K562 (cell line): ENCODE measurements around the gene ROBO1. TPM values are rescaled to one million over a fixed set of nuclear protein-coding genes. Genes with fewer than 3 reads are reported as not detected.

Experiments
- ATAC-seq: fragments of 200-7000 bp; cut with Tn5 transposase; 3 replicates; pipeline ENCODE4 v1.9.1; 2020; ENCODE audit warnings: moderate library complexity
- BruUV-seq: library from RNA; stranded (reverse); fragments of 400-500 nt; replicated peaks from 2 replicates; lab custom pipeline; 2021; lab: Mats Ljungman, UMichigan
- CTCF ChIA-PET: fragments of 300-600 bp; formaldehyde crosslinking; extraction: SDS; loops from one replicate; lab custom pipeline; 2021; ENCODE audit warnings: low intra/inter-chr PET ratio; lab: Yijun Ruan, JAX
- POLR2A ChIA-PET: fragments of 300-600, 350-650 bp; sonication (Branson Sonifier 250); formaldehyde crosslinking; extraction: SDS; loops from one replicate; lab custom pipeline; 2021; ENCODE audit warnings: antibody characterized with exemption, inconsistent platforms; lab: Yijun Ruan, JAX
- DNase-seq, 4 experiments: peaks; one replicate each; pipeline versions ENCODE4 v3.0.0 to v3.0.0-alpha.2; 2011 to 2018; ENCODE audit warnings: low spot score in 3 of 4, mixed read lengths in 3 of 4; ENCODE audit errors: extremely low read depth in 1 of 4
- FAIRE-seq: peaks from 2 replicates; lab custom pipeline; 2011; peaks lifted over from hg19 to GRCh38; lab: Jason Lieb, UNC
- H2AFZ ChIP-seq: 2 replicates; pipeline ENCODE4 v1.6.0; 2011; ENCODE audit warnings: low read depth, low read length, control low read depth, inconsistent platforms
- H3K27ac ChIP-seq: fragments of 200-600 bp; 3 replicates; pipeline ENCODE4 v1.8.0; 2011; ENCODE audit warnings: low read depth, mild to moderate bottlenecking, control low read depth, inconsistent platforms, low read length, moderate library complexity, mixed read lengths; ENCODE audit errors: extremely low read depth
- H3K27me3 ChIP-seq, 2 experiments: fragments of 300-600 bp in 1 of 2; 2 replicates in 1 of 2; 3 replicates in 1 of 2; pipeline versions ENCODE4 v1.6.0 to v1.8.0; 2011; ENCODE audit warnings: inconsistent platforms in 2 of 2, low read length in 2 of 2, mild to moderate bottlenecking in 1 of 2, mixed read lengths in 1 of 2, moderate library complexity in 1 of 2; ENCODE audit not compliant: control insufficient read depth in 2 of 2, insufficient read depth in 2 of 2
- H3K36me3 ChIP-seq: fragments of 300-600 bp; 3 replicates; pipeline ENCODE4 v1.8.0; 2011; ENCODE audit warnings: mild to moderate bottlenecking, low read length, inconsistent platforms; ENCODE audit not compliant: control insufficient read depth, insufficient read depth
- H3K4me1 ChIP-seq, 2 experiments: fragments of 200-600 bp in 1 of 2; replicated peaks in 1 of 2; 2 replicates in 1 of 2; 3 replicates in 1 of 2; pipeline versions ENCODE4 v1.5.1 to v1.8.0; 2011; ENCODE audit warnings: inconsistent platforms in 2 of 2, low read length in 2 of 2, mild to moderate bottlenecking in 1 of 2, mixed read lengths in 1 of 2, moderate library complexity in 1 of 2; ENCODE audit not compliant: control insufficient read depth in 2 of 2, insufficient read depth in 2 of 2
- H3K4me2 ChIP-seq: 2 replicates; pipeline ENCODE4 v1.6.1; 2011; ENCODE audit warnings: low read length, control low read depth, inconsistent platforms, mixed read lengths; ENCODE audit not compliant: insufficient read depth
- H3K4me3 ChIP-seq: fragments of 200-600 bp; sonication (generic), shearing (Covaris generic); 2 replicates; pipeline ENCODE4 v1.5.1; 2016; ENCODE audit warnings: control low read depth, inconsistent platforms
- H3K79me2 ChIP-seq: fragments of 200-600 bp; 3 replicates; pipeline ENCODE4 v1.8.0; 2011; ENCODE audit warnings: low read length, inconsistent platforms; ENCODE audit not compliant: control insufficient read depth, insufficient read depth
- H3K9ac ChIP-seq, 2 experiments: 2 replicates each; pipeline versions ENCODE4 v1.6.0 to v1.6.1; 2011; ENCODE audit warnings: low read depth in 2 of 2, low read length in 2 of 2, control low read depth in 1 of 2, inconsistent platforms in 1 of 2, mild to moderate bottlenecking in 1 of 2, mixed read lengths in 1 of 2; ENCODE audit not compliant: insufficient read depth in 1 of 2
- H3K9me1 ChIP-seq: one replicate; pipeline ENCODE4 v1.6.0; 2011; ENCODE audit warnings: inconsistent platforms, mild to moderate bottlenecking, low read length, moderate library complexity; ENCODE audit not compliant: control insufficient read depth, insufficient read depth
- H3K9me3 ChIP-seq: replicated peaks from 2 replicates; pipeline ENCODE4 v1.5.1; 2011; ENCODE audit warnings: low read depth, low read length, inconsistent platforms; ENCODE audit not compliant: control insufficient read depth, insufficient read depth
- H4K20me1 ChIP-seq: replicated peaks from 2 replicates; pipeline ENCODE4 v1.6.1; 2011; ENCODE audit warnings: low read length, inconsistent platforms, mixed read lengths; ENCODE audit not compliant: control insufficient read depth, insufficient read depth
- CREB1 ChIP-seq, 2 experiments: sonication (generic) in 1 of 2; formaldehyde crosslinking in 1 of 2; IDR thresholded peaks; 2 replicates each; pipeline versions ENCODE4 v1.6.1 to v1.8.0; 2012 to 2022; ENCODE audit warnings: inconsistent platforms in 1 of 2, mild to moderate bottlenecking in 1 of 2, missing genetic modification reagents in 1 of 2, moderate library complexity in 1 of 2
- CREB3L1 ChIP-seq: fragments of 450-650 bp; IDR thresholded peaks from 2 replicates; pipeline ENCODE4 v1.6.1; 2014; ENCODE audit warnings: low read depth, mild to moderate bottlenecking, moderate library complexity, borderline replicate concordance
- FOXA3 ChIP-seq, 2 experiments: fragments of 450-650 bp in 1 of 2; sonication (generic) in 1 of 2; formaldehyde crosslinking; IDR thresholded peaks in 1 of 2; conservative IDR thresholded peaks in 1 of 2; 2 replicates each; pipeline versions ENCODE4 v1.4.0 to v1.8.0; 2020 to 2022; ENCODE audit warnings: mild to moderate bottlenecking in 2 of 2, missing genetic modification reagents in 1 of 2
- HBP1 ChIP-seq: fragments of 450-650 bp; formaldehyde crosslinking; IDR thresholded peaks from 2 replicates; pipeline ENCODE4 v1.4.0; 2022; ENCODE audit warnings: missing genetic modification characterization
- HDAC2 ChIP-seq: fragments of 450-650 bp; IDR thresholded peaks from 2 replicates; pipeline ENCODE4 v1.6.1; 2016; ENCODE audit warnings: mild to moderate bottlenecking
- HSF4 ChIP-seq: fragments of 250-450 bp; sonication (Bioruptor Pico); IDR thresholded peaks from 2 replicates; pipeline ENCODE4 v2.1.2; 2022; ENCODE audit warnings: mild to moderate bottlenecking, moderate library complexity, borderline replicate concordance
- NFE2 ChIP-seq: IDR thresholded peaks from 2 replicates; pipeline ENCODE4 v1.6.1; 2014; ENCODE audit warnings: antibody characterized with exemption, low read depth
- PML ChIP-seq: IDR thresholded peaks from 2 replicates; pipeline ENCODE4 v1.6.1; 2012; ENCODE audit warnings: low read length, inconsistent platforms
- POLR2AphosphoS2 ChIP-seq: IDR thresholded peaks from 2 replicates; pipeline ENCODE4 v1.6.1; 2012; ENCODE audit warnings: low read length, improper control_type of control experiment
- RFX7 ChIP-seq: fragments of 250-450 bp; sonication (Bioruptor Pico); IDR thresholded peaks from 2 replicates; pipeline ENCODE4 v1.5.1; 2021; ENCODE audit warnings: mild to moderate bottlenecking
- SNAPC5 ChIP-seq: fragments of 250-450 bp; sonication (Bioruptor Pico); IDR thresholded peaks from 2 replicates; pipeline ENCODE4 v1.8.0; 2021; ENCODE audit warnings: moderate library complexity, mild to moderate bottlenecking, inconsistent platforms
- WHSC1 ChIP-seq: IDR thresholded peaks from one replicate; pipeline ENCODE4 v1.6.1; 2012; ENCODE audit warnings: low read length, control low read depth, inconsistent platforms
- ZKSCAN1 ChIP-seq: fragments of 150-350 bp; IDR thresholded peaks from 2 replicates; pipeline ENCODE4 v1.6.1; 2016; ENCODE audit warnings: low read depth, low read length
- ZNF444 ChIP-seq: fragments of 250-450 bp; sonication (Bioruptor Pico); IDR thresholded peaks from 2 replicates; pipeline ENCODE4 v1.4.0; 2020; ENCODE audit warnings: mild to moderate bottlenecking, moderate library complexity
- WGBS: fragments of 100-300 bp; shearing (Covaris generic); methylation state at CpG from one replicate; pipeline ENCODE4 v1.1.6; 2016; ENCODE audit warnings: low coverage, mixed read lengths; ENCODE audit not compliant: insufficient coverage; ENCODE audit errors: missing lambda C conversion rate; 5-methylcytosine and 5-hydroxymethylcytosine counted together
- in situ Hi-C: fragments of 300-500 bp; cut with MboI; formaldehyde crosslinking; loops from 4 replicates; pipeline ENCODE4 v1.15.0; 2018; ENCODE audit warnings: inconsistent platforms, mixed read lengths
- intact Hi-C: fragments of 100-400 bp; cut with micrococcal nuclease; formaldehyde crosslinking; loops from 2 replicates; pipeline ENCODE4 v1.14.2; 2022
- polyA plus RNA-seq, 8 experiments: library from polyadenylated mRNA; depleted of rRNA in 4 of 8; stranded (reverse) in 5 of 8; unstranded in 3 of 8; fragments of >200 nt; fragmentation: Nextera tagmentation in 2 of 8; fragmentation: Illumina TruSeq in 1 of 8; extraction: Ambion mirVana in 2 of 8; extraction: Trizol in 1 of 8; gene quantifications; 2 replicates each; pipeline versions ENCODE4 v1.2.1 to v1.2.3, GENCODE V29; 2011 to 2014; ENCODE audit warnings: inconsistent platforms in 1 of 8, missing spikeins in 1 of 8
- total RNA-seq, 7 experiments: library from RNA; depleted of rRNA in 6 of 7; stranded (reverse); fragments of >200 nt in 6 of 7; fragmentation: Illumina TruSeq in 2 of 7; extraction: Trizol in 2 of 7; gene quantifications; 2 replicates each; pipeline versions ENCODE4 v1.2.1 to v1.2.3, GENCODE V29; 2011 to 2021; ENCODE audit warnings: low replicate concordance in 1 of 7

ROBO1 gene
- total and polyA plus RNA-seq, 9 of the 15 experiments (the other 6 are each of a cell fraction or from before 2014, with no cell fraction given), result 0.01 to 0.53 (median 0.17) TPM; not detected in 5

GRCh38 chr3:79341961-79342360 lies 425.8 kb downstream of the ROBO1 start:
- CTCF ChIA-PET, result no interaction called here

GRCh38 chr3:79339846-79340245 lies 428.0 kb downstream of the ROBO1 start:
- Histone ChIP-seq H3K4me3 (no peak overlapping the region), H4K20me1 (no peaks in the 10 kb centered on the region), H3K27me3 (no peaks in the 10 kb centered on the region), H3K4me1 (no peaks in the 10 kb centered on the region), H3K27ac (no peak overlapping the region), H3K4me2 (no peak overlapping the region), H3K79me2 (no peaks in the 10 kb centered on the region), H3K9me3 (no peaks in the 10 kb centered on the region), H3K9me1 (no peaks in the 10 kb centered on the region), H3K36me3 (no peaks in the 10 kb centered on the region), H2AFZ (no peak overlapping the region), H3K9ac (no peak overlapping the region)
- ChIA-PET CTCF (no interaction called here), POLR2A (no interaction called here)
- in situ Hi-C loops, result no loop called here
- ATAC-seq (no peak), DNase-seq (no peak), FAIRE-seq (no peak)
- WGBS, result 5% methylated on average over 2 of the region's 3 CpGs
- BruUV-seq, result no TSS peak
- intact Hi-C loops, result no loop called here
- TF ChIP-seq CREB1 (IDR thresholded peaks at IDR 0.05), result no peak
- no peak for TF ChIP-seq CREB1 (CRISPR knock-in tag; IDR thresholded peaks at IDR 0.05)
- TF ChIP-seq CREB3L1, result no peak
- TF ChIP-seq HBP1, result no peak
- no peak for TF ChIP-seq SNAPC5
- no peak for TF ChIP-seq HDAC2

More at GRCh38 chr3:79341961-79342360, 425.8 kb downstream of the ROBO1 start:
- Histone ChIP-seq H3K4me3 (no peak overlapping the region), H3K9me1 (no peaks in the 10 kb centered on the region), H3K36me3 (no peaks in the 10 kb centered on the region), H3K9ac (no peak overlapping the region), H3K9me3 (no peaks in the 10 kb centered on the region), H3K27ac (no peak overlapping the region), H4K20me1 (no peaks in the 10 kb centered on the region), H2AFZ (no peak overlapping the region), H3K4me1 (no peaks in the 10 kb centered on the region), H3K27me3 (no peaks in the 10 kb centered on the region), H3K4me2 (no peak overlapping the region), H3K79me2 (no peaks in the 10 kb centered on the region)
- DNase-seq (no peak), FAIRE-seq (no peak), ATAC-seq (no peak)
- BruUV-seq, result no TSS peak
- TF ChIP-seq POLR2AphosphoS2, result no peak
- TF ChIP-seq HSF4 (CRISPR knock-in tag), result no peak
- no peak for TF ChIP-seq ZKSCAN1
- TF ChIP-seq PML, result no peak
- TF ChIP-seq FOXA3 (CRISPR knock-in tag; conservative IDR thresholded peaks at IDR 0.05 in 1 of 2, IDR thresholded peaks at IDR 0.05 in 1 of 2), result no peak
- no peak for TF ChIP-seq WHSC1
- TF ChIP-seq ZNF444 (CRISPR knock-in tag), result no peak
- no peak for TF ChIP-seq NFE2
- no peak for TF ChIP-seq RFX7 (CRISPR knock-in tag)
- in situ Hi-C loops, result no loop called here
- intact Hi-C loops, result no loop called here
- POLR2A ChIA-PET, result no interaction called here
